GM23338 (cell line): ENCODE data around the gene LARGE1. TPM values are rescaled to one million over a fixed set of nuclear protein-coding genes. Genes with fewer than 3 reads are reported as not detected.

Experiments
- ATAC-seq: fragments of 200-7000 bp; cut with Tn5 transposase; 3 replicates; pipeline ENCODE4 v1.9.1; 2020
- DNase-seq: peaks from one replicate; pipeline ENCODE4 v3.0.0-alpha.2; 2015; ENCODE audit warnings: low spot score
- H2AFZ ChIP-seq: fragments of 200-600 bp; sonication (generic); 2 replicates; pipeline ENCODE4 v1.8.0; 2016; ENCODE audit warnings: antibody characterized with exemption, mild to moderate bottlenecking, moderate library complexity
- H3F3A ChIP-seq: fragments of 200-600 bp; sonication (generic); replicated peaks from 2 replicates; pipeline ENCODE4 v1.8.0; 2017; ENCODE audit warnings: antibody characterized with exemption, mixed run types, low read depth
- H3K27ac ChIP-seq: fragments of 200-600 bp; sonication (generic); 2 replicates; pipeline ENCODE4 v1.6.1; 2016; ENCODE audit warnings: low read depth
- H3K27me3 ChIP-seq: fragments of 200-600 bp; sonication (generic); 2 replicates; pipeline ENCODE4 v1.8.0; 2016; ENCODE audit warnings: mild to moderate bottlenecking, mixed run types, moderate library complexity; ENCODE audit not compliant: insufficient read depth
- H3K36me3 ChIP-seq: fragments of 200-600 bp; sonication (generic); 2 replicates; pipeline ENCODE4 v1.8.0; 2016; ENCODE audit warnings: mild to moderate bottlenecking; ENCODE audit not compliant: insufficient read depth
- H3K4me1 ChIP-seq: fragments of 200-600 bp; sonication (generic); 2 replicates; pipeline ENCODE4 v1.8.0; 2016; ENCODE audit warnings: mild to moderate bottlenecking, moderate library complexity; ENCODE audit not compliant: insufficient read depth
- H3K4me2 ChIP-seq: fragments of 200-600 bp; sonication (generic); 2 replicates; pipeline ENCODE4 v1.7.1; 2017; ENCODE audit warnings: mixed run types
- H3K4me3 ChIP-seq: fragments of 200-600 bp; sonication (generic); 2 replicates; pipeline ENCODE4 v1.6.1; 2016; ENCODE audit warnings: mixed run types
- H3K79me2 ChIP-seq: fragments of 200-600 bp; sonication (generic); replicated peaks from 2 replicates; pipeline ENCODE4 v1.8.0; 2017; ENCODE audit warnings: mild to moderate bottlenecking; ENCODE audit not compliant: insufficient read depth
- H3K9me2 ChIP-seq: fragments of 200-600 bp; sonication (generic); 2 replicates; pipeline ENCODE4 v1.8.0; 2017; ENCODE audit not compliant: insufficient read depth
- H4K20me1 ChIP-seq: fragments of 200-600 bp; sonication (generic); replicated peaks from 2 replicates; pipeline ENCODE4 v1.8.0; 2017; ENCODE audit warnings: mild to moderate bottlenecking; ENCODE audit not compliant: insufficient read depth
- H3K27ac Mint-ChIP-seq: 2 replicates; pipeline ENCODE4 v1.8.0; 2020; ENCODE audit warnings: inconsistent platforms, mild to moderate bottlenecking, moderate library complexity, mixed read lengths
- H3K27me3 Mint-ChIP-seq: 3 replicates; pipeline ENCODE4 v1.8.0; 2022; ENCODE audit warnings: low read depth, mild to moderate bottlenecking, moderate library complexity, mixed read lengths, inconsistent platforms; ENCODE audit not compliant: insufficient read depth, poor library complexity
- H3K36me3 Mint-ChIP-seq: 3 replicates; pipeline ENCODE4 v1.8.0; 2021; ENCODE audit warnings: low read depth, mild to moderate bottlenecking, inconsistent platforms, moderate library complexity, mixed read lengths
- H3K4me1 Mint-ChIP-seq: 3 replicates; pipeline ENCODE4 v1.8.0; 2020; ENCODE audit warnings: mild to moderate bottlenecking, inconsistent platforms, mixed read lengths
- H3K4me3 Mint-ChIP-seq: 3 replicates; pipeline ENCODE4 v1.8.0; 2021; ENCODE audit warnings: moderate library complexity, mild to moderate bottlenecking, inconsistent platforms, mixed read lengths
- H3K9me3 Mint-ChIP-seq: 3 replicates; pipeline ENCODE4 v1.8.0; 2020; ENCODE audit warnings: moderate library complexity, mild to moderate bottlenecking, inconsistent platforms, mixed read lengths
- EZH2 ChIP-seq: fragments of 200-600 bp; sonication (generic); IDR thresholded peaks from one replicate; pipeline ENCODE4 v1.8.0; 2017; ENCODE audit warnings: antibody characterized with exemption, mild to moderate bottlenecking, low read depth; ENCODE audit not compliant: unreplicated experiment
- EZH2phosphoT487 ChIP-seq: fragments of 200-600 bp; sonication (generic); IDR thresholded peaks from one replicate; pipeline ENCODE4 v1.8.1; 2018; ENCODE audit warnings: antibody characterized with exemption; ENCODE audit not compliant: unreplicated experiment
- JUNB ChIP-seq: IDR thresholded peaks from one replicate; pipeline ENCODE4 v1.6.1; 2016; ENCODE audit warnings: antibody characterized with exemption; ENCODE audit not compliant: unreplicated experiment
- POLR2AphosphoS5 ChIP-seq: IDR thresholded peaks from 2 replicates; pipeline ENCODE4 v1.6.1; 2016; ENCODE audit warnings: antibody characterized with exemption, low read depth
- REST ChIP-seq: IDR thresholded peaks from one replicate; pipeline ENCODE4 v1.6.1; 2018; ENCODE audit warnings: antibody characterized with exemption; ENCODE audit not compliant: unreplicated experiment
- STAT1 ChIP-seq: IDR thresholded peaks from one replicate; pipeline ENCODE4 v1.6.1; 2016; ENCODE audit warnings: antibody characterized with exemption; ENCODE audit not compliant: unreplicated experiment
- ZNF114 ChIP-seq: fragments of 250-450 bp; sonication (Bioruptor Pico); IDR thresholded peaks from 2 replicates; pipeline ENCODE4 v1.5.0; 2020; ENCODE audit warnings: mild to moderate bottlenecking, moderate library complexity
- ZNF331 ChIP-seq: fragments of 250-450 bp; sonication (Bioruptor Pico); IDR thresholded peaks from 2 replicates; pipeline ENCODE4 v1.5.0; 2020; ENCODE audit warnings: low read depth, mild to moderate bottlenecking, moderate library complexity
- polyA plus RNA-seq: library from polyadenylated mRNA; unstranded; fragments of >200 nt; fragmentation: Nextera tagmentation; extraction: Ambion mirVana; gene quantifications from 2 replicates; pipeline ENCODE4 v1.2.1, GENCODE V29; 2016
- total RNA-seq: library from RNA; depleted of rRNA; stranded (reverse); fragments of >200 nt; shearing (Covaris generic); gene quantifications from 2 replicates; pipeline ENCODE4 v1.2.3, GENCODE V29; 2014
- TF ChIP-seq, protein P1 (sequence below): fragments of 250-450 bp; sonication (Bioruptor Pico); IDR thresholded peaks from 2 replicates; pipeline ENCODE4 v1.5.0; 2020; ENCODE audit warnings: mild to moderate bottlenecking, moderate library complexity
- TF ChIP-seq, protein P2 (sequence below): IDR thresholded peaks from 2 replicates; pipeline ENCODE4 v1.6.1; 2016; ENCODE audit warnings: antibody characterized with exemption
- TF ChIP-seq, protein P3 (sequence below), 2 experiments: fragments of 200-600 bp in 1 of 2; sonication (generic) in 1 of 2; conservative IDR thresholded peaks; 2 replicates each; pipeline versions ENCODE4 v1.5.1 to v1.6.1; 2016 to 2017; ENCODE audit warnings: antibody characterized with exemption in 2 of 2, low read depth in 2 of 2, mild to moderate bottlenecking in 2 of 2, moderate library complexity in 1 of 2

The LARGE1 gene
- total and polyA plus RNA-seq, 2 experiments from 2014 or later: 12.8 to 75.6 TPM

DNA sequence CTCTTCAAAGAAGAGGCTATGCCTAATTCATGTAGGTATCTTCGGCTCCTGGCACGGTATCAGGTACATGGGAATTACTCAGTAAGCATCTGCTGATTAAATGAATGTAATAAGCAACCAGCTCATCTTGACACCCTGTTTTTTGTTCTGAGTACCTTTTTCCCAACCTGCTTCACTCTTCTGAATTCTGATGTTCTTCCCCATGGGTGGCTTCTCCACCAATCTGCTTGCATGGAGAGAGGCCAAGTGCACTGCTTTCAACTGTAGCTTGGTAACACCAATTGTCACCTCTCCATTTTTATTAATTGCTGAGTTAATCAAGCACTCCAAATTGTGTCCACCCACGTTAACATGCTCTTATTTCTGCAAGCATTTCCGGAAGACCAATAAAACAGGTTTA lies 40.5 kb downstream of the LARGE1 start (continued):
- TF ChIP-seq REST (no peak), ZNF114 (CRISPR knock-in tag) (no peak), EZH2phosphoT487 (no peak)

- no peak overlapping the region for H3K4me3 Mint-ChIP-seq
- H3K79me2 ChIP-seq: peaks cover 100% of the 10 kb centered on the region
- no peaks in the 10 kb centered on the region; the same call in 2 of the 3 replicates for H3K9me3 Mint-ChIP-seq
- DNase-seq (no peak), ATAC-seq (peak; percentile 15; the same call in 2 of the 3 replicates)
- H3K27me3 Mint-ChIP-seq: peaks cover 20% of the 10 kb centered on the region
- H3K4me3 ChIP-seq: no peak overlapping the region
- no peak overlapping the region for H2AFZ ChIP-seq
- H3K27ac Mint-ChIP-seq: no peak overlapping the region
- no peaks in the 10 kb centered on the region for H3K27me3 ChIP-seq
- peaks cover 46% of the 10 kb centered on the region for H3K4me1 ChIP-seq
- H3K4me2 ChIP-seq: no peak overlapping the region; the same call in 1 of the 2 replicates
- peaks cover 70% of the 10 kb centered on the region for H3K4me1 Mint-ChIP-seq
- no peaks in the 10 kb centered on the region for H3K36me3 ChIP-seq
- no peak overlapping the region for H3K27ac ChIP-seq
- H4K20me1 ChIP-seq: peaks cover 55% of the 10 kb centered on the region
- no peaks in the 10 kb centered on the region for H3F3A ChIP-seq
- H3K9me2 ChIP-seq: no peaks in the 10 kb centered on the region
- no peaks in the 10 kb centered on the region for H3K36me3 Mint-ChIP-seq
- TF ChIP-seq EZH2phosphoT487 (no peak), ZNF331 (CRISPR knock-in tag) (no peak), EZH2 (no peak), STAT1 (no peak), POLR2AphosphoS5 (no peak), ZNF114 (CRISPR knock-in tag) (no peak), JUNB (no peak)
- TF ChIP-seq, protein P1, sequence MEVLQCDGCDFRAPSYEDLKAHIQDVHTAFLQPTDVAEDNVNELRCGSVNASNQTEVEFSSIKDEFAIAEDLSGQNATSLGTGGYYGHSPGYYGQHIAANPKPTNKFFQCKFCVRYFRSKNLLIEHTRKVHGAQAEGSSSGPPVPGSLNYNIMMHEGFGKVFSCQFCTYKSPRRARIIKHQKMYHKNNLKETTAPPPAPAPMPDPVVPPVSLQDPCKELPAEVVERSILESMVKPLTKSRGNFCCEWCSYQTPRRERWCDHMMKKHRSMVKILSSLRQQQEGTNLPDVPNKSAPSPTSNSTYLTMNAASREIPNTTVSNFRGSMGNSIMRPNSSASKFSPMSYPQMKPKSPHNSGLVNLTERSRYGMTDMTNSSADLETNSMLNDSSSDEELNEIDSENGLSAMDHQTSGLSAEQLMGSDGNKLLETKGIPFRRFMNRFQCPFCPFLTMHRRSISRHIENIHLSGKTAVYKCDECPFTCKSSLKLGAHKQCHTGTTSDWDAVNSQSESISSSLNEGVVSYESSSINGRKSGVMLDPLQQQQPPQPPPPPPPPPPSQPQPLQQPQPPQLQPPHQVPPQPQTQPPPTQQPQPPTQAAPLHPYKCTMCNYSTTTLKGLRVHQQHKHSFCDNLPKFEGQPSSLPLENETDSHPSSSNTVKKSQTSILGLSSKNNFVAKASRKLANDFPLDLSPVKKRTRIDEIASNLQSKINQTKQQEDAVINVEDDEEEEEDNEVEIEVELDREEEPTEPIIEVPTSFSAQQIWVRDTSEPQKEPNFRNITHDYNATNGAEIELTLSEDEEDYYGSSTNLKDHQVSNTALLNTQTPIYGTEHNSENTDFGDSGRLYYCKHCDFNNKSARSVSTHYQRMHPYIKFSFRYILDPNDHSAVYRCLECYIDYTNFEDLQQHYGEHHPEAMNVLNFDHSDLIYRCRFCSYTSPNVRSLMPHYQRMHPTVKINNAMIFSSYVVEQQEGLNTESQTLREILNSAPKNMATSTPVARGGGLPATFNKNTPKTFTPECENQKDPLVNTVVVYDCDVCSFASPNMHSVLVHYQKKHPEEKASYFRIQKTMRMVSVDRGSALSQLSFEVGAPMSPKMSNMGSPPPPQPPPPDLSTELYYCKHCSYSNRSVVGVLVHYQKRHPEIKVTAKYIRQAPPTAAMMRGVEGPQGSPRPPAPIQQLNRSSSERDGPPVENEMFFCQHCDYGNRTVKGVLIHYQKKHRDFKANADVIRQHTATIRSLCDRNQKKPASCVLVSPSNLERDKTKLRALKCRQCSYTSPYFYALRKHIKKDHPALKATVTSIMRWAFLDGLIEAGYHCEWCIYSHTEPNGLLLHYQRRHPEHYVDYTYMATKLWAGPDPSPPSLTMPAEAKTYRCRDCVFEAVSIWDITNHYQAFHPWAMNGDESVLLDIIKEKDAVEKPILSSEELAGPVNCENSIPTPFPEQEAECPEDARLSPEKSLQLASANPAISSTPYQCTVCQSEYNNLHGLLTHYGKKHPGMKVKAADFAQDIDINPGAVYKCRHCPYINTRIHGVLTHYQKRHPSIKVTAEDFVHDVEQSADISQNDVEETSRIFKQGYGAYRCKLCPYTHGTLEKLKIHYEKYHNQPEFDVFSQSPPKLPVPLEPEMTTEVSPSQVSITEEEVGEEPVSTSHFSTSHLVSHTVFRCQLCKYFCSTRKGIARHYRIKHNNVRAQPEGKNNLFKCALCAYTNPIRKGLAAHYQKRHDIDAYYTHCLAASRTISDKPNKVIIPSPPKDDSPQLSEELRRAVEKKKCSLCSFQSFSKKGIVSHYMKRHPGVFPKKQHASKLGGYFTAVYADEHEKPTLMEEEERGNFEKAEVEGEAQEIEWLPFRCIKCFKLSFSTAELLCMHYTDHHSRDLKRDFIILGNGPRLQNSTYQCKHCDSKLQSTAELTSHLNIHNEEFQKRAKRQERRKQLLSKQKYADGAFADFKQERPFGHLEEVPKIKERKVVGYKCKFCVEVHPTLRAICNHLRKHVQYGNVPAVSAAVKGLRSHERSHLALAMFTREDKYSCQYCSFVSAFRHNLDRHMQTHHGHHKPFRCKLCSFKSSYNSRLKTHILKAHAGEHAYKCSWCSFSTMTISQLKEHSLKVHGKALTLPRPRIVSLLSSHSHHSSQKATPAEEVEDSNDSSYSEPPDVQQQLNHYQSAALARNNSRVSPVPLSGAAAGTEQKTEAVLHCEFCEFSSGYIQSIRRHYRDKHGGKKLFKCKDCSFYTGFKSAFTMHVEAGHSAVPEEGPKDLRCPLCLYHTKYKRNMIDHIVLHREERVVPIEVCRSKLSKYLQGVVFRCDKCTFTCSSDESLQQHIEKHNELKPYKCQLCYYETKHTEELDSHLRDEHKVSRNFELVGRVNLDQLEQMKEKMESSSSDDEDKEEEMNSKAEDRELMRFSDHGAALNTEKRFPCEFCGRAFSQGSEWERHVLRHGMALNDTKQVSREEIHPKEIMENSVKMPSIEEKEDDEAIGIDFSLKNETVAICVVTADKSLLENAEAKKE (CRISPR knock-in tag): no peak
- TF ChIP-seq, protein P2, sequence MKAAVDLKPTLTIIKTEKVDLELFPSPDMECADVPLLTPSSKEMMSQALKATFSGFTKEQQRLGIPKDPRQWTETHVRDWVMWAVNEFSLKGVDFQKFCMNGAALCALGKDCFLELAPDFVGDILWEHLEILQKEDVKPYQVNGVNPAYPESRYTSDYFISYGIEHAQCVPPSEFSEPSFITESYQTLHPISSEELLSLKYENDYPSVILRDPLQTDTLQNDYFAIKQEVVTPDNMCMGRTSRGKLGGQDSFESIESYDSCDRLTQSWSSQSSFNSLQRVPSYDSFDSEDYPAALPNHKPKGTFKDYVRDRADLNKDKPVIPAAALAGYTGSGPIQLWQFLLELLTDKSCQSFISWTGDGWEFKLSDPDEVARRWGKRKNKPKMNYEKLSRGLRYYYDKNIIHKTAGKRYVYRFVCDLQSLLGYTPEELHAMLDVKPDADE: no peak
- TF ChIP-seq, protein P3, sequence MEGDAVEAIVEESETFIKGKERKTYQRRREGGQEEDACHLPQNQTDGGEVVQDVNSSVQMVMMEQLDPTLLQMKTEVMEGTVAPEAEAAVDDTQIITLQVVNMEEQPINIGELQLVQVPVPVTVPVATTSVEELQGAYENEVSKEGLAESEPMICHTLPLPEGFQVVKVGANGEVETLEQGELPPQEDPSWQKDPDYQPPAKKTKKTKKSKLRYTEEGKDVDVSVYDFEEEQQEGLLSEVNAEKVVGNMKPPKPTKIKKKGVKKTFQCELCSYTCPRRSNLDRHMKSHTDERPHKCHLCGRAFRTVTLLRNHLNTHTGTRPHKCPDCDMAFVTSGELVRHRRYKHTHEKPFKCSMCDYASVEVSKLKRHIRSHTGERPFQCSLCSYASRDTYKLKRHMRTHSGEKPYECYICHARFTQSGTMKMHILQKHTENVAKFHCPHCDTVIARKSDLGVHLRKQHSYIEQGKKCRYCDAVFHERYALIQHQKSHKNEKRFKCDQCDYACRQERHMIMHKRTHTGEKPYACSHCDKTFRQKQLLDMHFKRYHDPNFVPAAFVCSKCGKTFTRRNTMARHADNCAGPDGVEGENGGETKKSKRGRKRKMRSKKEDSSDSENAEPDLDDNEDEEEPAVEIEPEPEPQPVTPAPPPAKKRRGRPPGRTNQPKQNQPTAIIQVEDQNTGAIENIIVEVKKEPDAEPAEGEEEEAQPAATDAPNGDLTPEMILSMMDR (conservative IDR thresholded peaks at IDR 0.05; ENCODE audit: low read depth in 2 of 2): no peak
Measured at GRCh38 chr22:33875316-33875715, 45.0 kb downstream of the LARGE1 start.
